Left lung (tissue), 10 donors: ENCODE results near the gene UBXN4. TPM values are rescaled to one million over a fixed set of nuclear protein-coding genes. Genes with fewer than 3 reads are reported as not detected.
"Not testable (repeated sequence)": the region's sequence is repeated elsewhere in the genome, so short reads cannot be mapped to it uniquely, and the experiment has no call there.

Source experiments
- ATAC-seq: fragments of 200-7000 bp; cut with Tn5 transposase; one replicate; pipeline ENCODE4 v1.9.1; 2020; ENCODE audit warnings: moderate library complexity
- DNase-seq, 4 donors: peaks; one replicate each; pipeline ENCODE4 v3.0.0-alpha.2; 2013 to 2020
- H3K27ac ChIP-seq, 2 donors: fragments of 200-600 bp; sonication (generic) in 1 of 2; one replicate each; pipeline versions ENCODE4 v1.5.0 to v1.8.0; 2020 to 2021
- H3K27me3 ChIP-seq, 2 donors: fragments of 200-600 bp; sonication (generic) in 1 of 2; one replicate each; pipeline versions ENCODE4 v1.5.0 to v1.8.0; 2020 to 2021
- H3K36me3 ChIP-seq, 2 donors: fragments of 200-600 bp; sonication (generic) in 1 of 2; one replicate each; pipeline versions ENCODE4 v1.5.0 to v1.8.0; 2020 to 2021
- H3K4me1 ChIP-seq, 2 donors: fragments of 200-600 bp; one replicate each; pipeline ENCODE4 v1.8.0; 2021
- H3K4me3 ChIP-seq, 2 donors: fragments of 200-600 bp; sonication (generic) in 1 of 2; one replicate each; pipeline versions ENCODE4 v1.5.0 to v1.8.0; 2020 to 2021; ENCODE audit warnings: mild to moderate bottlenecking in 1 of 2
- H3K9me3 ChIP-seq, 2 donors: fragments of 200-600 bp; sonication (generic) in 1 of 2; one replicate each; pipeline versions ENCODE4 v1.5.0 to v1.8.0; 2020 to 2021
- intact Hi-C, 2 donors: fragments of 100-400 bp; cut with DNase I; formaldehyde crosslinking; loops; one replicate each; pipeline versions ENCODE4 v1.11.2 to v1.14.2; 2022
- polyA plus RNA-seq, 6 donors: library from polyadenylated mRNA; unstranded; fragments of 120-200 nt; gene quantifications; one replicate each; pipeline ENCODE4 v1.2.1, GENCODE V29; 2013; ENCODE audit not compliant: insufficient read length in 6 of 6
- total RNA-seq, 2 donors: library from RNA; stranded (reverse); fragmentation: NEBNext Ultra II Directional; extraction: Animal tissue kit (Norgen Biotek cat#: 25700); gene quantifications; one replicate each; pipeline ENCODE4 v1.2.1, GENCODE V29; 2021
- TF ChIP-seq, protein P1 (sequence below), 2 donors: fragments of 200-600 bp; sonication (generic) in 1 of 2; IDR thresholded peaks; one replicate each; pipeline versions ENCODE4 v1.5.0 to v1.8.0; 2021; ENCODE audit warnings: antibody characterized with exemption in 2 of 2
- donor health status: DM: no; HTN: yes; CAD: no.
- donor health status: DM: no; HTN: no; CAD: no.

The UBXN4 gene
- total and polyA plus RNA-seq, 8 donors = 88.8 to 153 (median 136) TPM

DNA sequence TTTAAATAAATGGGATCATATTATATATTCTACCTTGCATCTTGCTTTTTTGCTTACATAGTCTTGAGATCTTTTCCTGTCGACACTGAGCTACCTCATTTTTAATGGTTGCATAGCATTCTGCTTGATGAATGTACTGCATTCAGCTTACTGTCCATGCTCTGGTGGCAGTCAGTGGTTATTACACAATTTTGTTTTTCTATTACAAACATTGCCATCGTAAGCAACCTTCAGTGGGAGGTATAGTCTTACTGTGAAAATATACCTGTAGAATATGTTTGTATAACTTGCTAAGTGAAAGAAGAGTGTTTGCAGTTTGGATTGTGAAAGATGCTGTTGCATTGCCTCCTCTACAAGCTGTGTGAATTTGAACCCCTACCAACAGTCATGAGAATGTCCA is 43.4 kb downstream of the UBXN4 start:
- TF ChIP-seq, protein P1, sequence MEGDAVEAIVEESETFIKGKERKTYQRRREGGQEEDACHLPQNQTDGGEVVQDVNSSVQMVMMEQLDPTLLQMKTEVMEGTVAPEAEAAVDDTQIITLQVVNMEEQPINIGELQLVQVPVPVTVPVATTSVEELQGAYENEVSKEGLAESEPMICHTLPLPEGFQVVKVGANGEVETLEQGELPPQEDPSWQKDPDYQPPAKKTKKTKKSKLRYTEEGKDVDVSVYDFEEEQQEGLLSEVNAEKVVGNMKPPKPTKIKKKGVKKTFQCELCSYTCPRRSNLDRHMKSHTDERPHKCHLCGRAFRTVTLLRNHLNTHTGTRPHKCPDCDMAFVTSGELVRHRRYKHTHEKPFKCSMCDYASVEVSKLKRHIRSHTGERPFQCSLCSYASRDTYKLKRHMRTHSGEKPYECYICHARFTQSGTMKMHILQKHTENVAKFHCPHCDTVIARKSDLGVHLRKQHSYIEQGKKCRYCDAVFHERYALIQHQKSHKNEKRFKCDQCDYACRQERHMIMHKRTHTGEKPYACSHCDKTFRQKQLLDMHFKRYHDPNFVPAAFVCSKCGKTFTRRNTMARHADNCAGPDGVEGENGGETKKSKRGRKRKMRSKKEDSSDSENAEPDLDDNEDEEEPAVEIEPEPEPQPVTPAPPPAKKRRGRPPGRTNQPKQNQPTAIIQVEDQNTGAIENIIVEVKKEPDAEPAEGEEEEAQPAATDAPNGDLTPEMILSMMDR (IDR thresholded peaks at IDR 0.05) = no peak
- intact Hi-C loops = no loop called here
- DNase-seq = no peak
- Histone ChIP-seq H3K27ac (no peak overlapping the region), H3K36me3 (peaks cover 3 to 81% of the 10 kb centered on the region in 2 donors), H3K4me1 (no peaks in the 10 kb centered on the region), H3K27me3 (no peaks in the 10 kb centered on the region), H3K4me3 (no peak overlapping the region), H3K9me3 (no peaks in the 10 kb centered on the region)
- ATAC-seq = no peak

DNA sequence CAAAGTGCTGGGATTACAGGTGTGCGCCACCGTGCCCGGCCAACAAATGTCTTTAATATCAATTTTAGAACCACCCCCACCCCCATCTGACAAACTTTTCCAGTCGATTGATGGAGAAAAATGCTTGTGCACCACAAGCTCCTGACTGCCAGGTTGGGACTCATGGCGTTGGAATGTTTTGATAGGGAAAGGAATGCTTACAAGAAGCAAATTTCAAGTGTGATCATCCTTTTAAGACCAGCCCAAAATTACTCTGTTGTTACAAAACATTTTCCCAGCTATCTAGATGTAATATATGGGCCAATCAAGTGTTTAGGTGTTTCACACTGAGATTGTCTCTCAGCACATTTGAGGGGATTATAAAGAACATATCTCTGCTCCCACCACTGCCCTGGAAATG is 45.2 kb downstream of the UBXN4 start:
- intact Hi-C loops = no loop called here
- TF ChIP-seq, protein P1 (IDR thresholded peaks at IDR 0.05) = no peak
- DNase-seq = no peak
- ATAC-seq = no peak
- no peak overlapping the region for H3K4me3 ChIP-seq
- H3K9me3 ChIP-seq = no peaks in the 10 kb centered on the region
- H3K27me3 ChIP-seq = no peaks in the 10 kb centered on the region
- H3K36me3 ChIP-seq = peaks cover 3 to 63% of the 10 kb centered on the region in 2 donors
- H3K27ac ChIP-seq = no peak overlapping the region
- no peaks in the 10 kb centered on the region for H3K4me1 ChIP-seq

DNA sequence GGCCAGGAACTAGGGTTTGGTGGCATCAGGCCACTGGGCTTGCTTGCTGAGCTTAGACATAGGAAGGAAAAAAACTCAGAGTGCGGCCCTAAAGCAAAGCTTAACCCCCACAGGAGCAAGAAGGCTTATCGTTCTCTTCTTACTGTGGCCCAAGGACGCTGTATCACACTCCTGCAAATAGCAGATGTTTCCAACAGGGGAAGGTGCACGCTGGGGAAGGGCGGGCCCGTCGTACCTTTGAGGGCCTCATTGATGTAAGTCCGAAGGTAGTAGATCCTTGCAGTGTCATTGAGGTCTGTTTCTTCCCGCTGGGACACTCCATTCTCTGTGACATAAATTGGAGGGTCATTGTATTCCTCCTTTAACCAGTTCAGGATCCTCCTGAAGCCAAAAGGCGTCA is 48.8 kb downstream of the UBXN4 start:
- Histone ChIP-seq H3K27me3 (no peaks in the 10 kb centered on the region), H3K4me3 (no peak overlapping the region), H3K36me3 (peaks cover 0 to 27% of the 10 kb centered on the region in 2 donors), H3K4me1 (no peaks in the 10 kb centered on the region), H3K27ac (no peak overlapping the region), H3K9me3 (no peaks in the 10 kb centered on the region)
- ATAC-seq (no peak), DNase-seq (no peak)
- intact Hi-C loops = no loop called here
- TF ChIP-seq, protein P1 (IDR thresholded peaks at IDR 0.05) = no peak

DNA sequence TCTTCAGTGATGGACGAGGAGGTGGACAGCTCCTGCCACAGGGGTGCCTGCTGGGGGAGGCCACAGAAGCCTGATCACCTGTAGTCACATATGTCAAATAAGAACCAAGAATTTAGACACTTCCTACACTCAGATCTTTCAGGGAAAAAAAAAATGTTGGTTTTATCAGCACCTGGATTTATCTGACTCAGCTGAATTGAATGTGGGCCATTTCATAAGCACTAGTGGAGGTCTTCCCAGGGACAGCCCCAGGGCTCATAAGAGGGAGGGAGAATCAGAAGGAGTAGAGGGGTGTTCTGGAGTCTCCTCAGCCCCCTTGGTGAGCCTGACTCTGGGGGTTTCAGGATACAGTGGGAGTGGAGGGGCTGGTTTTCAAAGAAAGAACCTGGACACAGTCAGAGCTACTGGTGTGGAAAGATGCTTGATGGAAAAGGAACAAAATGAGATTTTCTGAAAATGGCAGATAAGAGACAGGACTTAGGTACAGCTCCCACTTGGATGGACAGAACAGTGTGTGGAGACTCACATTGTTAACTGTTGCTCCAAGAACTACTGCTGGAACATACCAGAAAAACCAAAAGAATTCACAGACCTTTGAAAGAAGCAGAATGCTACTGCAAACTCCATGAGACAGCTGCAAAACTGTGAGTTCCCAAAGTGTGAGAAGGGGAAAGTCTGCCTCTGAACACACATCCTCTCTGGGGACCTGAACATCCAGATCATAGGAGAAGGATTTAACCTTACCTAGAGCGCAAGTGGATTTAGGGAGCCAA is 49.9 kb downstream of the UBXN4 start:
- Histone ChIP-seq H3K4me3 (no peak overlapping the region), H3K27ac (no peak overlapping the region), H3K36me3 (peaks cover 0 to 17% of the 10 kb centered on the region in 2 donors), H3K4me1 (no peaks in the 10 kb centered on the region), H3K9me3 (no peaks in the 10 kb centered on the region), H3K27me3 (no peaks in the 10 kb centered on the region)
- DNase-seq (no peak), ATAC-seq (no peak)
- TF ChIP-seq, protein P1 (IDR thresholded peaks at IDR 0.05) = no peak
- intact Hi-C loops = no loop called here

DNA sequence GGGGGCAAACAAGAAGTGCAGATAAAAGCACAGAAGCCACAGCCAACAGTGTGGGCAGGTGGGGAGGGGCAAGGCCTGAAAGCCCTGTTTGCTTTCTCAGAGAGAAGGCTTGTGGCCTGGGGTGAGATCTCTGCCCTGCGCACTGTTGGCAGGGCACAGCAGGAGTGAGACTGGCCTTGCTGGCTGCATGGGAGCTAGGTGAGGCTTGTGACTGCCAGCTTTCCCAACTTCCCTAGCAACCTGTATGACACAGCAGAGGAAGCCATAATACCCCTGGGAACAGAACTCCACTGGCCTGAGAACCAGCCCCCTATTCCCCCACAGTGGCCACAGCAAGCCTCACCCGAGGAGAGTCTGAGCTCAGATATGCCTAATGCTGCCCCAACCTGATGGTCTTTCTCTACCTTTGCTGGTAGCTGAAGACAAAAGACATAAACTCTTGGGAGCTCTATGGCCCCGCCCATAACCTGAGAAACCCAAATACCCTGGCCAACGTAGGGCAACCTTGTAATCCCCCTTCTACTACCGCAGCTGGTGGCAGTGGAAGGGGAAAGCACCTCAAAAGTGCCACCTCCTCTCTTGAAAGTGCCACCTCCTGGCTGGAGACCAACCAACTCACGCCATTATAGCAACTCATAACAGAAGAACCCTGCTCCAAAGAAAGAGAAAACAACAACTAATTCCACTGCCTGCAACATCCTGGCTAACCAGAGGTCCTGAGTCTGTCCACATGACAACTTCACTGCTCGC is 50.9 kb downstream of the UBXN4 start:
- Histone ChIP-seq H3K4me3 (no peak overlapping the region), H3K4me1 (no peaks in the 10 kb centered on the region), H3K36me3 (peaks cover 0 to 10% of the 10 kb centered on the region in 2 donors), H3K27ac (no peak overlapping the region), H3K27me3 (no peaks in the 10 kb centered on the region), H3K9me3 (no peaks in the 10 kb centered on the region)
- DNase-seq = no peak
- intact Hi-C loops = no loop called here
- ATAC-seq = no peak
- TF ChIP-seq, protein P1 (IDR thresholded peaks at IDR 0.05) = no peak

DNA sequence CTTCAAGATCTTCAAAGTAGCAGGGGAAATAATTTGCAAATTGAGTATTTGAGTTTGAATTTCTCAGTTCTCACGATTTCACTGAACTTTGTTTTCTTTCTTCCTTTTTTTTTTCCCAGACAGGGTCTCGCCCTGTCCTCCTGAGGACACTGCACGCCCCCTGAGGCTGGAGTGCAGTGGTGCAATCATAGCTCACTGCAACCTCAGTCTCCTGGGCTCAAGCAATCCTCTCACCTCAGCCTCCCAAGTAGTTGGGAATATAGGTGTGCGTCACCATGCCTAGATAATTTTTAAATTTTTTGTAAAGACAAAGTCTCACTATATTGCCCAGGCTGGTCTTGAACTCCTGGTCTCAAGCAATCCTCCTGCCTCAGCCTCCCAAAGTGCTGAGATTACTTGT is 54.0 kb downstream of the UBXN4 start:
- DNase-seq, H3K4me1 ChIP-seq, H3K36me3 ChIP-seq, H3K27me3 ChIP-seq, H3K4me3 ChIP-seq, H3K27ac ChIP-seq, H3K9me3 ChIP-seq, intact Hi-C loops, ATAC-seq: not testable (repeated sequence)
